GM18505 (cell line): ENCODE data around the gene BANP.
"Not testable (repeated sequence)": the region's sequence is repeated elsewhere in the genome, so short reads cannot be mapped to it uniquely, and the experiment has no call there.

Experiments used
- ATAC-seq: cut with Tn5 transposase; IDR thresholded peaks from one replicate; pipeline ENCODE4 v1.9.1; 2021; ENCODE audit not compliant: unreplicated experiment
- POLR2A ChIP-seq: IDR thresholded peaks from 4 replicates; pipeline ENCODE4 v1.6.1; 2011; ENCODE audit warnings: borderline replicate concordance; ENCODE audit not compliant: insufficient read depth, insufficient read length; ENCODE audit errors: extremely low read depth

Gene BANP

GRCh38 chr16:87936375-87937230, 14.6 kb upstream of the BANP start, which contains the start of gene CA5A:
Gene CA5A, minus strand, starts transcription at chr16:87936529. Its CDS starts 79 bp downstream, at chr16:87936450.
- no peak for TF ChIP-seq POLR2A
- ATAC-seq: no peak

- not testable (repeated sequence) for ATAC-seq
These were observed 14.0 kb upstream of the BANP start for GRCh38 chr16:87937231-87937542.

DNA sequence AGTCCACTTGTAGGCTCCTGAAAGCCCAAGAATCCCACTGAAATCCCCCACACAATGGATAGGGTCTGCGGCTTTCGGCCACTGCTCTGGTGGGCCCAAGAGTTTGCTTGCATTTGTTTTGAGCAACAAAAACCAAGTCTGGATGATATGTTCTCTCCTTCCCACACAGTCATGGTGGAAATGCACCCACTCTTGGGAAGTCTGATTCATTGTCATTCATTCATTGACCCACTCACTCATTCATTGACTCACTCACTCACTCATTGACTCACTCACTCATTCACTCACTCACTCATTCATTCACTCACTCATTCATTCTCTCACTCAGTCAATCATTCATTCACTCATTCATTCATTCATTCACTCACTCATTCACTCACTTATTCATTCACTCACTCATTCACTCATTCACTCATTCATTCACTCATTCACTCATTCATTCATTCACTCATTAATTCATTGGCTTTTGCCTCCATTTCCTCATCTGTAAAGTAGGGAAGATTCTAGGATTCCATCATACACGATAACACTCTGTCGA, 12.8 kb upstream of the BANP start:
- ATAC-seq: no peak
- TF ChIP-seq POLR2A: no peak

GRCh38 chr16:87939562-87940423, 11.4 kb upstream of the BANP start:
- TF ChIP-seq POLR2A: no peak
- no peak for ATAC-seq

- ATAC-seq: no peak
These were observed 8.6 kb upstream of the BANP start for GRCh38 chr16:87942680-87943079.

GRCh38 chr16:87945351-87946042, 5.7 kb upstream of the BANP start:
- ATAC-seq: no peak
- no peak for TF ChIP-seq POLR2A

More at GRCh38 chr16:87942680-87943079, 8.6 kb upstream of the BANP start:
- TF ChIP-seq POLR2A: no peak

DNA sequence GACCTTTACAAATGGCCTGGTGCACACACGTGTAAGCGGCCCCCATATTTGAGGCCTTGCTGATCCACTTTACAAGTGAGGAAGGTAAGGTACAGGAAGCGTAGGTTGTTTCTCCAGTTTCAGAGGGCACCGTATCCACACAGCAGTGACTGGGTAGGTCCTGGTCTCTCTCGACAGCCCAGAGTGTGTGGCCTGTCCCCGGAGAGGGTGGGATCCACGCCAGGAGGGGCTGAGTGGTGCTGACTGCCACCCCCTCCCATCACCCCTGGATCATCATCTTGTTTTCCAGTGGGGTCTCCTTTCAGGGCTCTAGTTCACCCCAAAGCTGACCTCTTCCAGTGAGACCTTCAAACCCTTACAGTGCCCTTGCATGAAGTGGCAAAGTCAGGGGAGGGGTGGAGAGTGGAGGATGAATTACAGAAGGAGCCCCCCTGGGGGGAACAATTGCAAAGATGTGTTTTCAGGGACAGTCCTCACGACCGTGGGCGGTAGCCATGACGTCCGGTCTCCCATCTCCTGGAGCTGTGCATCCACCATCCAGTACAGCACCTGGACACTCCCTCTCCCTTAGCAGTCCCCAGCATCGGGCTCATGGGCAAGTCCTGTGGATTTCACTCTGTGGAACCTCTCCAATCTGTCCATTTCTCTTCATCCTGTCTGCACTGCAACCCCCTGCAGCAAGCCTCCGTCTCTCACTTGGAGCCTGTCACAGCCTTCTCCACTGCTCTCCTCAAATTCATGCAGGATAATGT, 4.5 kb upstream of the BANP start:
- no peak for ATAC-seq
- TF ChIP-seq POLR2A: no peak

GRCh38 chr16:87947356-87948118, 3.7 kb upstream of the BANP start:
- no peak for ATAC-seq
- no peak for TF ChIP-seq POLR2A

DNA sequence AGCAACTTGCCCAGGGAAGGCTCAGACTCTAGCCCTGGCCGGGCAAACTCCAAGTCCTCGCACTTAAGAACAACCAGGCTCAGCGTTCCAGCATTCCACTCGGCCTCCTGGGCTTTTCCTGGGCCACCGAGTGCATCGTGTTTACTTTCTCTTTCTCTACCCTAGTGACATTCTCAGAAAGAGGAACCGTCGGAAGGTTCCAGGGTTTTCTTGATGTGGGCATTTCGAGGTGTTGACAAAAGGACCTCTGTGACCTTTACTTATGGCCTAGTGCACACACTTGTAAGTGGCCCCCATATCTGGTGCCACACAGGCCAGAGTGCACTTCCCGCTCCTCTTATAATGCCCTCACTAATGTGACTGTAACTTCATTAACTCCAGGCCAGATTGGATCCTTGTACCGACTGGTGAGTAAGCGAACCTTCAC, 3.1 kb upstream of the BANP start:
- no peak for ATAC-seq
- TF ChIP-seq POLR2A: no peak

GRCh38 chr16:87948735-87949070, 2.5 kb upstream of the BANP start:
- no peak for ATAC-seq
- TF ChIP-seq POLR2A: no peak

GRCh38 chr16:87949071-87949744, 2.0 kb upstream of the BANP start:
- no peak for TF ChIP-seq POLR2A

More at GRCh38 chr16:87949071-87949744, 2.0 kb upstream of the BANP start:
- no peak for ATAC-seq
